ENCODE measurements around the gene PTPRN2.
"Not testable (repeated sequence)": the region's sequence is repeated elsewhere in the genome, so short reads cannot be mapped to it uniquely, and the experiment has no call there.

PTPRN2 gene

DNA sequence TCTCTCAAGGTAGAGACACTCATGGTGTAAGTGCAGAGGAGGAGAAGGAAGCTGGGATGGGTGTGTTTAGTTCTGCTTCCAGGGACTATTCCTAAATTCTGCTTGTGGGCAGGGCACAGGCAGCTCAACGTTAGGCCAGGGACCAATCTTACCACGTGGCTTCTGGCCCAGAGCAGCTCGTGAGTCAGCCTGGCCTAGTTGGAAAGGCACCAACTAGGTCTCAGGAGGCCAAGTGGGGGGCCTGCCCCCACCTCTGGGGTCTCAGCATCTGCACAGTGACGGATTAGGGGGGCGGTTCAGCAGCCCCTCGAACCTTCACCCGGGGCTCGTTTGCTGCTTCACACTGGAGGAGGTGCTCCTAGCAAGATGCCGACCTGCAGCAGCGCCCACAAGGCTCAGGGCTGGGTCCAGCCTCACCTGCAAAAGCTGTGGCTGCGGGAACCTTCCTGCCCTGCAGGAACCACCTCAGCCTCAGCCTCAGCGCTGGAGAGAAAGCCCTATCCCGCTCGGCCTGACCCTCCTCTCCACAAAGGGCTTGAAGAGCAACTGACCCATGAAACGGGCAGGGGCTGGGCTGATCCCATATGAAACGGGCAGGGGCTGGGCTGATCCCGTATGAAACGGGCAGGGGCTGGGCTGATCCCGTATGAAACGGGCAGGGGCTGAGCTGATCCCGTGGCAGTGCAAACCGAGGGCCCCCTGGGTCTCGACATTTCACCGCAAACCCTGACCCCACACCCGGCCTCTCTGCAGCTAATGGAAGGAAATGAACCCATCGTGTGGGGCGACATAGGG lies 803.4 kb downstream of the PTPRN2 start:
- no peak overlapping the region for H3K4me3 ChIP-seq (ENCODE audit: low read depth, low read length)
- CTCF ChIA-PET = no interaction called here
- POLR2A ChIA-PET = no interaction called here
- TF ChIP-seq, protein P1, sequence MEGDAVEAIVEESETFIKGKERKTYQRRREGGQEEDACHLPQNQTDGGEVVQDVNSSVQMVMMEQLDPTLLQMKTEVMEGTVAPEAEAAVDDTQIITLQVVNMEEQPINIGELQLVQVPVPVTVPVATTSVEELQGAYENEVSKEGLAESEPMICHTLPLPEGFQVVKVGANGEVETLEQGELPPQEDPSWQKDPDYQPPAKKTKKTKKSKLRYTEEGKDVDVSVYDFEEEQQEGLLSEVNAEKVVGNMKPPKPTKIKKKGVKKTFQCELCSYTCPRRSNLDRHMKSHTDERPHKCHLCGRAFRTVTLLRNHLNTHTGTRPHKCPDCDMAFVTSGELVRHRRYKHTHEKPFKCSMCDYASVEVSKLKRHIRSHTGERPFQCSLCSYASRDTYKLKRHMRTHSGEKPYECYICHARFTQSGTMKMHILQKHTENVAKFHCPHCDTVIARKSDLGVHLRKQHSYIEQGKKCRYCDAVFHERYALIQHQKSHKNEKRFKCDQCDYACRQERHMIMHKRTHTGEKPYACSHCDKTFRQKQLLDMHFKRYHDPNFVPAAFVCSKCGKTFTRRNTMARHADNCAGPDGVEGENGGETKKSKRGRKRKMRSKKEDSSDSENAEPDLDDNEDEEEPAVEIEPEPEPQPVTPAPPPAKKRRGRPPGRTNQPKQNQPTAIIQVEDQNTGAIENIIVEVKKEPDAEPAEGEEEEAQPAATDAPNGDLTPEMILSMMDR (IDR thresholded peaks at IDR 0.05; ENCODE audit: insufficient read depth, low read length, missing control alignments) = no peak
- DNase-seq (ENCODE audit: low read depth, low spot score) = no peak

DNA sequence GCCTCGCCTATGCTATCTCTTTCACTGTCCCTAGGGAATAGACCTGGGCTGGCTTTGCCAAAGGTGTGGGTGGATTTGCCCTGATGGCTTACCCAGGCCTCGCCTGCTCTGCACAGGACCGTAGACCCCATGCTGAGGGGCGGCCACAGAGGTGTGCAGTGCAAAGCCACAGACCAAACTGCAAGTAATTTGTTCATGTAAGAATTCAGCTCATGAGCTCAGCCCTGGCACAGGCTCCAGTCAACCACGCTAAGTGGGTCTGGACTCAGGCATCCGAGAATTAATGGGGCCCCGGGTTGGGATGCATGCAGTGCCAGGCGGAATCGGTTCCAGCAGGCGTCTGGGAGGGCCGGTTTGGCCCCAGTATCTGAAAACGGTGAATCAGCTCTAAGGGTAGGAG lies 805.6 kb downstream of the PTPRN2 start:
- POLR2A ChIA-PET = no interaction called here
- TF ChIP-seq, protein P1 (IDR thresholded peaks at IDR 0.05; ENCODE audit: insufficient read depth, low read length, missing control alignments) = no peak
- no peak overlapping the region for H3K4me3 ChIP-seq (ENCODE audit: low read depth, low read length)
- CTCF ChIA-PET = no interaction called here
- DNase-seq (ENCODE audit: low read depth, low spot score) = no peak

DNA sequence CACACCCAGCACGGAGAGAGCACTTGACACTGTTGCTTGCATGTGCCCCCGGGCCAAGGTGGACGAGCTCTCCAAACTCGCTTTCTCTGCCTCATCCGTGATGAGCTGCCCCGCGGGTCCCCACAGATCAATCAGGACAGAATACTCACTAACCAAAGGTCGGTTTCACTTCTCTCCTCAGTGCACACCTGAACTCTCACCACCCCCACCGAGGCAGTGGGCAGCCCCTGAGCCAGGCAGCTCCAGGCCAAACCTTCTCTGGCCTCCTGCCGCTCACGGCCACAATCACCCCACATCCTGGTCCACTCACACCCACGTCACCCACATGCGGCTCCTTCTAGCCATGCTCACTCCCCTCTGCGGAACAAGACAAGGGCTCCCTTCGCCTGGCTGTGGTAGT lies 806.9 kb downstream of the PTPRN2 start:
- TF ChIP-seq, protein P1 (IDR thresholded peaks at IDR 0.05; ENCODE audit: insufficient read depth, low read length, missing control alignments) = no peak
- DNase-seq (ENCODE audit: low read depth, low spot score) = no peak
- POLR2A ChIA-PET = no interaction called here
- CTCF ChIA-PET = no interaction called here
- no peak overlapping the region for H3K4me3 ChIP-seq (ENCODE audit: low read depth, low read length)

DNA sequence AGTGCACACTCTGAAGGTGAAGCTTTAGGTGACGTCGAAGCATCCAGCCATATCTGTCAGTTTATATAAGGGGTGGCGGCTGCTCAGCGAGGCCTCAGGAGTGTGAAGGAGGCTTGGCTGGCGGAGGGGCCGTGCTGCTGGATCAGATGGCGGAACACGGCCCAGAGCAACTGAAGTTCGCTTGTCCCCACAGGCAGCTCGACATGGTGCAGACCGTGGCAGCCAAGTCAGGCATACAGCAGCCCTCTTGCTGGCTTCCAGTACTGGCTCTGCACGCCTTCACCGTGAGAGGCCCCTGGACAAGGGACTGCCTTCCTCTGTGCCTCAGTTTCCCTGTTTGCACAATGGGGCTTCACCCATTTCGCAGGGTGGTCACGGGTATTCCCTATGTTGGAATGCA lies 807.3 kb downstream of the PTPRN2 start:
- no peak for DNase-seq (ENCODE audit: low read depth, low spot score)
- ChIA-PET POLR2A (no interaction called here), CTCF (no interaction called here)
- H3K4me3 ChIP-seq (ENCODE audit: low read depth, low read length) = no peak overlapping the region
- TF ChIP-seq, protein P1 (IDR thresholded peaks at IDR 0.05; ENCODE audit: insufficient read depth, low read length, missing control alignments) = no peak

DNA sequence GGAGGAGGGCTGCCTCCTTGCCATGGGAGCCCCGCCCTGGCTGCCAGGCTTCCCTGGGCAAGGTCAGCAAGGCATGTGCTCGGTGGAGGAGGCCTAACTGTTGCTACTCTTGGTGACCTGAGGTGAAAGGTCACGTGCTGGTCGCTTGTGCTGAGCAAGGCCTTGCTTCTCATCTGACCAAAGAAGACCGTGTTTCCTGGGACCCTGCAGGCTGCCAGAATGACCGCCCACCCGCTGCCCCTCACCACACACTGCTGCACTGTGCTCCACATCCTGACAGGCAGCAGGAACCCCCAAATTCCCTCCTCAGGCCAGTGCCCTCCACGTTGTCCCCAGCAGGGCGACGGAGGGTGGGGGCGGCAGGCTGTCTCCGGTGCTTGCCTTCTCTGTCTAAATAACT lies 808.4 kb downstream of the PTPRN2 start:
- ChIA-PET CTCF (no interaction called here), POLR2A (no interaction called here)
- TF ChIP-seq, protein P1 (IDR thresholded peaks at IDR 0.05; ENCODE audit: insufficient read depth, low read length, missing control alignments) = no peak
- DNase-seq (ENCODE audit: low read depth, low spot score) = no peak
- no peak overlapping the region for H3K4me3 ChIP-seq (ENCODE audit: low read depth, low read length)

DNA sequence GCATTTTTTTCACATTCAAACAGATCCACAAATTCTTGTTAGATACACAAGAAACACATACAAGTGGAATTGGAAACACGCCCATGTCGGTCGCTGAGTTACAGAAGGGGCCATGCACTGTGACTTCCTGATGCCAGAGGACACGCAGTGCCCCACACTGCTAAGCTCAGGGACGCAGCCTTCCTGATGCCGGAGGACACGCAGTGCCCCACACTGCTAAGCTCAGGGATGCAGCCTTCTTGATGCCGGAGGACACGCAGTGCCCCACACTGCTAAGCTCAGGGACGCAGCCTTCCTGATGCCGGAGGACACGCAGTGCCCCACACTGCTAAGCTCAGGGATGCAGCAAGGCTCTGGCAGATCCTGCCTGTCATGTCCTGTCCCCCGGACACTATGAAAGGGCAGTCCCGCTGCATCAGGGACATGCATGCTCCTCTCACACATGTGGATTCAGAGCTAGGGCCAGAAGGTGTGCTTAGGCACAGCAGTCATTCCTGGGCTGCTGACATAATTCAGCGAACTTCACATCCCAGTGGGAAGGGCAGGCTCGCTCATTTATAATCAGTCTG lies 810.3 kb downstream of the PTPRN2 start:
- CTCF ChIA-PET; POLR2A ChIA-PET; DNase-seq (ENCODE audit: low read depth, low spot score); H3K4me3 ChIP-seq (ENCODE audit: low read depth, low read length): not testable (repeated sequence)

Data from AG04449 (cell line).